ENCODE data around the gene PDE4A. TPM values are rescaled to one million over a fixed set of nuclear protein-coding genes. Genes with fewer than 3 reads are reported as not detected.

The PDE4A gene
- total and polyA plus RNA-seq, 10 of the 15 experiments (the other 5 are each of a cell fraction or from before 2014, with no cell fraction given): 0.24 to 13.3 (median 4.9) TPM

- TF ChIP-seq IKZF1 (conservative IDR thresholded peaks at IDR 0.05) (peak; percentile 93), FOXM1 (IDR thresholded peaks at IDR 0.05; ENCODE audit: low read depth, low read length) (no peak), EP300 (IDR thresholded peaks at IDR 0.05; ENCODE audit: borderline replicate concordance in 1 of 2, control insufficient read depth in 1 of 2, low read depth in 2 of 2, low read length in 2 of 2) (peak; percentile 6 to 55; a peak in 3 of 4 replicates), NFYA (IDR thresholded peaks at IDR 0.05; ENCODE audit: borderline replicate concordance, low read depth, low read length) (peak; percentile 79), FOXK2 (IDR thresholded peaks at IDR 0.05) (no peak), WRNIP1 (IDR thresholded peaks at IDR 0.05; ENCODE audit: borderline replicate concordance, low read depth, low read length) (0 out of 2 replicates have a peak, but pooled peaks have one; percentile 55), NFIC (IDR thresholded peaks at IDR 0.05; ENCODE audit: low read depth, low read length) (no peak), SKIL (IDR thresholded peaks at IDR 0.05; ENCODE audit: low read depth, poor library complexity, severe bottlenecking) (no peak), IKZF2 (IDR thresholded peaks at IDR 0.05) (peak; percentile 80 to 83; a peak in 3 of 4 replicates), TBL1XR1 (IDR thresholded peaks at IDR 0.05; ENCODE audit: low read depth, low read length) (no peak), CREM (IDR thresholded peaks at IDR 0.05; ENCODE audit: low read depth) (peak; percentile 97), RBBP5 (conservative IDR thresholded peaks at IDR 0.05) (no peak), MYC (IDR thresholded peaks at IDR 0.05; ENCODE audit: insufficient read depth, insufficient read length, insufficient replicate concordance, low read length, severe bottlenecking) (peak; percentile 34), CHD2 (IDR thresholded peaks at IDR 0.05; ENCODE audit: borderline replicate concordance, low read depth, low read length) (peak; percentile 96), JUNB (IDR thresholded peaks at IDR 0.05) (no peak), STAT1 (conservative IDR thresholded peaks at IDR 0.05) (no peak), IRF5 (IDR thresholded peaks at IDR 0.05; ENCODE audit: borderline replicate concordance) (no peak), KLF5 (IDR thresholded peaks at IDR 0.05; ENCODE audit: partially characterized antibody) (peak; percentile 14)
- TF ChIP-seq, protein P1, sequence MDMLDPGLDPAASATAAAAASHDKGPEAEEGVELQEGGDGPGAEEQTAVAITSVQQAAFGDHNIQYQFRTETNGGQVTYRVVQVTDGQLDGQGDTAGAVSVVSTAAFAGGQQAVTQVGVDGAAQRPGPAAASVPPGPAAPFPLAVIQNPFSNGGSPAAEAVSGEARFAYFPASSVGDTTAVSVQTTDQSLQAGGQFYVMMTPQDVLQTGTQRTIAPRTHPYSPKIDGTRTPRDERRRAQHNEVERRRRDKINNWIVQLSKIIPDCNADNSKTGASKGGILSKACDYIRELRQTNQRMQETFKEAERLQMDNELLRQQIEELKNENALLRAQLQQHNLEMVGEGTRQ (IDR thresholded peaks at IDR 0.05; ENCODE audit: borderline replicate concordance, low read depth, low read length): no peak
- TF ChIP-seq, protein P2, sequence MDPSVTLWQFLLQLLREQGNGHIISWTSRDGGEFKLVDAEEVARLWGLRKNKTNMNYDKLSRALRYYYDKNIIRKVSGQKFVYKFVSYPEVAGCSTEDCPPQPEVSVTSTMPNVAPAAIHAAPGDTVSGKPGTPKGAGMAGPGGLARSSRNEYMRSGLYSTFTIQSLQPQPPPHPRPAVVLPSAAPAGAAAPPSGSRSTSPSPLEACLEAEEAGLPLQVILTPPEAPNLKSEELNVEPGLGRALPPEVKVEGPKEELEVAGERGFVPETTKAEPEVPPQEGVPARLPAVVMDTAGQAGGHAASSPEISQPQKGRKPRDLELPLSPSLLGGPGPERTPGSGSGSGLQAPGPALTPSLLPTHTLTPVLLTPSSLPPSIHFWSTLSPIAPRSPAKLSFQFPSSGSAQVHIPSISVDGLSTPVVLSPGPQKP (IDR thresholded peaks at IDR 0.05; ENCODE audit: low read depth, low read length): no peak
- TF ChIP-seq, protein P3, sequence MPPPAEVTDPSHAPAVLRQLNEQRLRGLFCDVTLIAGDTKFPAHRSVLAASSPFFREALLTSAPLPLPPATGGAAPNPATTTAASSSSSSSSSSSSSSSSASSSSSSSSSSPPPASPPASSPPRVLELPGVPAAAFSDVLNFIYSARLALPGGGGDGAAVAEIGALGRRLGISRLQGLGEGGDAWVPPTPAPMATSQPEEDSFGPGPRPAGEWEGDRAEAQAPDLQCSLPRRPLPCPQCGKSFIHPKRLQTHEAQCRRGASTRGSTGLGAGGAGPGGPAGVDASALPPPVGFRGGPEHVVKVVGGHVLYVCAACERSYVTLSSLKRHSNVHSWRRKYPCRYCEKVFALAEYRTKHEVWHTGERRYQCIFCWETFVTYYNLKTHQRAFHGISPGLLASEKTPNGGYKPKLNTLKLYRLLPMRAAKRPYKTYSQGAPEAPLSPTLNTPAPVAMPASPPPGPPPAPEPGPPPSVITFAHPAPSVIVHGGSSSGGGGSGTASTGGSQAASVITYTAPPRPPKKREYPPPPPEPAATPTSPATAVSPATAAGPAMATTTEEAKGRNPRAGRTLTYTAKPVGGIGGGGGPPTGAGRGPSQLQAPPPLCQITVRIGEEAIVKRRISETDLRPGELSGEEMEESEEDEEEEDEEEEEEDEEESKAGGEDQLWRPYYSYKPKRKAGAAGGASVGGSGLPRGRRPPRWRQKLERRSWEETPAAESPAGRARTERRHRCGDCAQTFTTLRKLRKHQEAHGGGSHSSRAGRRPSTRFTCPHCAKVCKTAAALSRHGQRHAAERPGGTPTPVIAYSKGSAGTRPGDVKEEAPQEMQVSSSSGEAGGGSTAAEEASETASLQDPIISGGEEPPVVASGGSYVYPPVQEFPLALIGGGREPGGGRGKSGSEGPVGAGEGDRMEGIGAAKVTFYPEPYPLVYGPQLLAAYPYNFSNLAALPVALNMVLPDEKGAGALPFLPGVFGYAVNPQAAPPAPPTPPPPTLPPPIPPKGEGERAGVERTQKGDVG (CRISPR knock-in tag; IDR thresholded peaks at IDR 0.05): no peak
These were observed 39.8 kb upstream of the PDE4A start, which contains the start of gene TYK2 (continued) for GRCh38 chr19:10380313-10381102.

All from GM12878 (cell line).